Gastroesophageal sphincter (tissue), 3 donors: ENCODE results near the gene CFAP77.

Experiments used
- EP300 ChIP-seq: sonication (generic); formaldehyde crosslinking; IDR thresholded peaks from one replicate; pipeline ENCODE4 v1.6.1; 2017; ENCODE audit warnings: antibody characterized with exemption, mild to moderate bottlenecking
- POLR2A ChIP-seq, 2 donors: fragments of 450-650 bp; IDR thresholded peaks; one replicate each; pipeline ENCODE4 v1.6.1; 2017; ENCODE audit warnings: antibody characterized with exemption in 2 of 2, mild to moderate bottlenecking in 2 of 2, moderate library complexity in 1 of 2
- POLR2AphosphoS5 ChIP-seq: sonication (generic); formaldehyde crosslinking; IDR thresholded peaks from one replicate; pipeline ENCODE4 v1.6.1; 2017; ENCODE audit warnings: antibody characterized with exemption
- TF ChIP-seq, protein P1 (sequence below), 4 experiments: fragments of 200-600 bp in 2 of 4; fragments of 450-650 bp in 2 of 4; sonication (generic) in 1 of 4; IDR thresholded peaks; one replicate each; pipeline ENCODE4 v1.5.1; 2017 to 2019; ENCODE audit warnings: antibody characterized with exemption in 4 of 4, mild to moderate bottlenecking in 2 of 4, moderate library complexity in 2 of 4

DNA sequence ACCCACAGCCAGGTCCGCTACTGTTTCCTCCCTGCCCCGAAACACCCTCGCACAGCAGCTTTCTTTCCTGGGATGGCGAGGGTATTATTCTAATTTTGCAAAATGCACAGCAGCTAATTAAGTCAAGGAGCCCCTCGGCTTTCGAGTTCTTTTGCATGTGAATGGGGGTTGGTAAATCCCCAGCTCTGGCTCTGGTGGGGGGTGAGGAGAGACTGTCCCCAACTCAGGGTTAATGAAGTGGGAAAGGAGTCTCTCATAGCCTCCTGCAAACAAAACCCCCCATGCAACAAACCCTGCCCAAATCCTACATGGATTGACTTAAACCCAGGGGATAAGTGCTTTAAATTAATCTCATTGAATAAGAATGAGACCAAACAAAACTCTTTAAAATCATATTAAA lies 181.2 kb downstream of the CFAP77 start:
- TF ChIP-seq, protein P1, sequence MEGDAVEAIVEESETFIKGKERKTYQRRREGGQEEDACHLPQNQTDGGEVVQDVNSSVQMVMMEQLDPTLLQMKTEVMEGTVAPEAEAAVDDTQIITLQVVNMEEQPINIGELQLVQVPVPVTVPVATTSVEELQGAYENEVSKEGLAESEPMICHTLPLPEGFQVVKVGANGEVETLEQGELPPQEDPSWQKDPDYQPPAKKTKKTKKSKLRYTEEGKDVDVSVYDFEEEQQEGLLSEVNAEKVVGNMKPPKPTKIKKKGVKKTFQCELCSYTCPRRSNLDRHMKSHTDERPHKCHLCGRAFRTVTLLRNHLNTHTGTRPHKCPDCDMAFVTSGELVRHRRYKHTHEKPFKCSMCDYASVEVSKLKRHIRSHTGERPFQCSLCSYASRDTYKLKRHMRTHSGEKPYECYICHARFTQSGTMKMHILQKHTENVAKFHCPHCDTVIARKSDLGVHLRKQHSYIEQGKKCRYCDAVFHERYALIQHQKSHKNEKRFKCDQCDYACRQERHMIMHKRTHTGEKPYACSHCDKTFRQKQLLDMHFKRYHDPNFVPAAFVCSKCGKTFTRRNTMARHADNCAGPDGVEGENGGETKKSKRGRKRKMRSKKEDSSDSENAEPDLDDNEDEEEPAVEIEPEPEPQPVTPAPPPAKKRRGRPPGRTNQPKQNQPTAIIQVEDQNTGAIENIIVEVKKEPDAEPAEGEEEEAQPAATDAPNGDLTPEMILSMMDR (IDR thresholded peaks at IDR 0.05) = no peak
- TF ChIP-seq POLR2A (IDR thresholded peaks at IDR 0.05) (no peak), EP300 (no peak), POLR2AphosphoS5 (no peak)
